ENCODE measurements around the gene RBBP6.

GRCh38 chr16:24493821-24494220 is 45.5 kb upstream of the RBBP6 start:
- TF ChIP-seq CTCF (IDR thresholded peaks at IDR 0.05) (no peak), POLR2AphosphoS5 (IDR thresholded peaks at IDR 0.05) (no peak), POLR2A (IDR thresholded peaks at IDR 0.05) (no peak), EP300 (IDR thresholded peaks at IDR 0.05) (no peak)

Measured in suprapubic skin (tissue), 4 donors.